ENCODE data around the gene DNAH12.

The DNAH12 gene

GRCh38 chr3:57559526-57559925, 15.4 kb upstream of the DNAH12 start:
- TF ChIP-seq GATA1 (IDR thresholded peaks at IDR 0.05; ENCODE audit: low read depth, low read length) (no peak), POLR2A (IDR thresholded peaks at IDR 0.05; ENCODE audit: low read length) (no peak)
- no peak for DNase-seq

GRCh38 chr3:57557085-57557537, 13.0 kb upstream of the DNAH12 start:
- no peak for TF ChIP-seq GATA1 (IDR thresholded peaks at IDR 0.05; ENCODE audit: low read depth, low read length)
- DNase-seq = peak; percentile 82 to 83

- DNase-seq = peak; percentile 76 to 80
These were observed 12.4 kb upstream of the DNAH12 start for GRCh38 chr3:57556459-57557084.

GRCh38 chr3:57555738-57556458, 11.8 kb upstream of the DNAH12 start, which contains the start of gene PDE12:
Gene PDE12, plus strand, starts transcription at chr3:57556274. Its CDS starts 106 bp downstream, at chr3:57556380.
- DNase-seq = peak; percentile 94
- TF ChIP-seq POLR2A (IDR thresholded peaks at IDR 0.05; ENCODE audit: low read length) (peak; percentile 96), GATA1 (IDR thresholded peaks at IDR 0.05; ENCODE audit: low read depth, low read length) (no peak)

More at GRCh38 chr3:57556459-57557084, 12.4 kb upstream of the DNAH12 start:
- no peak for TF ChIP-seq GATA1 (IDR thresholded peaks at IDR 0.05; ENCODE audit: low read depth, low read length)
- peak; percentile 77 for TF ChIP-seq POLR2A (IDR thresholded peaks at IDR 0.05; ENCODE audit: low read length)

- no peak for TF ChIP-seq POLR2A (IDR thresholded peaks at IDR 0.05; ENCODE audit: low read length)
- DNase-seq = peak; percentile 51 to 61
These were observed 11.2 kb upstream of the DNAH12 start for GRCh38 chr3:57555306-57555705.

GRCh38 chr3:57546616-57547015, 2.5 kb upstream of the DNAH12 start:
- DNase-seq = peak in 1 of 2 experiments; percentile 13
- TF ChIP-seq GATA1 (IDR thresholded peaks at IDR 0.05; ENCODE audit: low read depth, low read length) = no peak
- no peak for TF ChIP-seq POLR2A (IDR thresholded peaks at IDR 0.05; ENCODE audit: low read length)

GRCh38 chr3:57545636-57546268, 1.6 kb upstream of the DNAH12 start:
- DNase-seq = no peak
- TF ChIP-seq GATA1 (IDR thresholded peaks at IDR 0.05; ENCODE audit: low read depth, low read length) (no peak), POLR2A (IDR thresholded peaks at IDR 0.05; ENCODE audit: low read length) (no peak)

- no peak for DNase-seq
- TF ChIP-seq POLR2A (IDR thresholded peaks at IDR 0.05; ENCODE audit: low read length) = no peak
- TF ChIP-seq GATA1 (IDR thresholded peaks at IDR 0.05; ENCODE audit: low read depth, low read length) = no peak
These were observed 5.7 kb downstream of the DNAH12 start for GRCh38 chr3:57538465-57538864.

GRCh38 chr3:57530071-57530608, 14.0 kb downstream of the DNAH12 start:
- DNase-seq = no peak
- TF ChIP-seq GATA1 (IDR thresholded peaks at IDR 0.05; ENCODE audit: low read depth, low read length) (no peak), POLR2A (IDR thresholded peaks at IDR 0.05; ENCODE audit: low read length) (no peak)

GRCh38 chr3:57518276-57518915, 25.7 kb downstream of the DNAH12 start:
- TF ChIP-seq GATA1 (IDR thresholded peaks at IDR 0.05; ENCODE audit: low read depth, low read length) (no peak), POLR2A (IDR thresholded peaks at IDR 0.05; ENCODE audit: low read length) (no peak)
- no peak for DNase-seq

GRCh38 chr3:57512166-57512565, 32.0 kb downstream of the DNAH12 start:
- no peak for TF ChIP-seq GATA1 (IDR thresholded peaks at IDR 0.05; ENCODE audit: low read depth, low read length)
- no peak for TF ChIP-seq POLR2A (IDR thresholded peaks at IDR 0.05; ENCODE audit: low read length)
- DNase-seq = no peak

- DNase-seq = no peak
- no peak for TF ChIP-seq GATA1 (IDR thresholded peaks at IDR 0.05; ENCODE audit: low read depth, low read length)
- no peak for TF ChIP-seq POLR2A (IDR thresholded peaks at IDR 0.05; ENCODE audit: low read length)
These were observed 38.2 kb downstream of the DNAH12 start for GRCh38 chr3:57505901-57506300.

GRCh38 chr3:57500506-57500905, 43.6 kb downstream of the DNAH12 start:
- DNase-seq = no peak
- no peak for TF ChIP-seq POLR2A (IDR thresholded peaks at IDR 0.05; ENCODE audit: low read length)
- no peak for TF ChIP-seq GATA1 (IDR thresholded peaks at IDR 0.05; ENCODE audit: low read depth, low read length)

- no peak for DNase-seq
- TF ChIP-seq GATA1 (IDR thresholded peaks at IDR 0.05; ENCODE audit: low read depth, low read length) = no peak
- no peak for TF ChIP-seq POLR2A (IDR thresholded peaks at IDR 0.05; ENCODE audit: low read length)
These were observed 46.2 kb downstream of the DNAH12 start for GRCh38 chr3:57497904-57498303.
